IPS-20b (cell line): Measurements from ENCODE around the gene FBXL7.

Source experiments
- H3K27ac ChIP-seq: one replicate; pipeline ENCODE4 v1.5.1; 2013; ENCODE audit warnings: low read length
- H3K27me3 ChIP-seq: 2 replicates; pipeline ENCODE4 v1.6.1; 2013; ENCODE audit warnings: mild to moderate bottlenecking, low read length, inconsistent platforms; ENCODE audit not compliant: insufficient read depth
- H3K36me3 ChIP-seq: 2 replicates; pipeline ENCODE4 v1.6.1; 2013; ENCODE audit warnings: low read depth, mild to moderate bottlenecking, inconsistent platforms, low read length, moderate library complexity; ENCODE audit not compliant: insufficient read depth
- H3K4me1 ChIP-seq: 2 replicates; pipeline ENCODE4 v1.6.1; 2013; ENCODE audit warnings: mild to moderate bottlenecking, control low read depth, inconsistent platforms, low read length, moderate library complexity; ENCODE audit not compliant: insufficient read depth
- H3K4me3 ChIP-seq: 2 replicates; pipeline ENCODE4 v1.5.1; 2013; ENCODE audit warnings: mild to moderate bottlenecking, low read length, inconsistent platforms
- H3K9ac ChIP-seq: 2 replicates; pipeline ENCODE4 v1.6.1; 2013; ENCODE audit warnings: low read depth, mild to moderate bottlenecking, inconsistent platforms, low read length, moderate library complexity
- H3K9me3 ChIP-seq: 2 replicates; pipeline ENCODE4 v1.6.1; 2013; ENCODE audit warnings: mild to moderate bottlenecking, low read depth, low read length, inconsistent platforms; ENCODE audit not compliant: insufficient read depth

The FBXL7 gene

GRCh38 chr5:15786326-15786725 lies 286.3 kb downstream of the FBXL7 start:
- Histone ChIP-seq H3K27ac (no peak overlapping the region), H3K9me3 (no peaks in the 10 kb centered on the region), H3K9ac (no peak overlapping the region), H3K4me1 (0 out of 2 replicates have a peak, but pooled peaks cover 6% of the 10 kb centered on the region), H3K27me3 (no peaks in the 10 kb centered on the region), H3K4me3 (no peak overlapping the region), H3K36me3 (no peaks in the 10 kb centered on the region)

GRCh38 chr5:15786884-15787283 lies 286.9 kb downstream of the FBXL7 start:
- no peak overlapping the region for H3K27ac ChIP-seq
- H3K36me3 ChIP-seq: no peaks in the 10 kb centered on the region
- no peak overlapping the region for H3K9ac ChIP-seq
- H3K9me3 ChIP-seq: no peaks in the 10 kb centered on the region
- H3K4me3 ChIP-seq: no peak overlapping the region
- no peaks in the 10 kb centered on the region for H3K27me3 ChIP-seq
- H3K4me1 ChIP-seq: 0 out of 2 replicates have a peak, but pooled peaks cover 6% of the 10 kb centered on the region

GRCh38 chr5:15787681-15788080 lies 287.7 kb downstream of the FBXL7 start:
- no peaks in the 10 kb centered on the region for H3K9me3 ChIP-seq
- no peaks in the 10 kb centered on the region for H3K27me3 ChIP-seq
- no peak overlapping the region for H3K9ac ChIP-seq
- H3K4me1 ChIP-seq: 0 out of 2 replicates have a peak, but pooled peaks cover 6% of the 10 kb centered on the region
- no peak overlapping the region for H3K4me3 ChIP-seq
- H3K27ac ChIP-seq: no peak overlapping the region
- H3K36me3 ChIP-seq: no peaks in the 10 kb centered on the region

GRCh38 chr5:15789642-15790041 lies 289.7 kb downstream of the FBXL7 start:
- no peak overlapping the region for H3K9ac ChIP-seq
- H3K4me1 ChIP-seq: peaks cover 16% of the 10 kb centered on the region; the same call in 1 of the 2 replicates
- no peaks in the 10 kb centered on the region for H3K9me3 ChIP-seq
- H3K27ac ChIP-seq: no peak overlapping the region
- no peak overlapping the region for H3K4me3 ChIP-seq
- H3K27me3 ChIP-seq: no peaks in the 10 kb centered on the region
- H3K36me3 ChIP-seq: no peaks in the 10 kb centered on the region

- no peaks in the 10 kb centered on the region for H3K36me3 ChIP-seq
- H3K27ac ChIP-seq: no peak overlapping the region
- H3K27me3 ChIP-seq: no peaks in the 10 kb centered on the region
- no peaks in the 10 kb centered on the region for H3K9me3 ChIP-seq
- peaks cover 24% of the 10 kb centered on the region; the same call in 1 of the 2 replicates for H3K4me1 ChIP-seq
- H3K9ac ChIP-seq: no peak overlapping the region
- no peak overlapping the region for H3K4me3 ChIP-seq
Observed at GRCh38 chr5:15790446-15791018, 290.6 kb downstream of the FBXL7 start.

- no peaks in the 10 kb centered on the region for H3K27me3 ChIP-seq
- H3K9ac ChIP-seq: no peak overlapping the region
- peaks cover 24% of the 10 kb centered on the region; the same call in 1 of the 2 replicates for H3K4me1 ChIP-seq
- H3K36me3 ChIP-seq: no peaks in the 10 kb centered on the region
- H3K9me3 ChIP-seq: no peaks in the 10 kb centered on the region
- H3K4me3 ChIP-seq: no peak overlapping the region
- H3K27ac ChIP-seq: no peak overlapping the region
Observed at GRCh38 chr5:15791274-15791673, 291.3 kb downstream of the FBXL7 start.

GRCh38 chr5:15791859-15792258 lies 291.9 kb downstream of the FBXL7 start:
- no peaks in the 10 kb centered on the region for H3K36me3 ChIP-seq
- H3K4me3 ChIP-seq: no peak overlapping the region
- peaks cover 24% of the 10 kb centered on the region; the same call in 1 of the 2 replicates for H3K4me1 ChIP-seq
- no peak overlapping the region for H3K9ac ChIP-seq
- no peaks in the 10 kb centered on the region for H3K27me3 ChIP-seq
- H3K27ac ChIP-seq: no peak overlapping the region
- H3K9me3 ChIP-seq: no peaks in the 10 kb centered on the region

- Histone ChIP-seq H3K36me3 (no peaks in the 10 kb centered on the region), H3K27ac (no peak overlapping the region), H3K9me3 (no peaks in the 10 kb centered on the region), H3K4me1 (peaks cover 24% of the 10 kb centered on the region; the same call in 1 of the 2 replicates), H3K27me3 (no peaks in the 10 kb centered on the region), H3K9ac (peak overlapping the region; percentile 31; the same call in 1 of the 2 replicates), H3K4me3 (no peak overlapping the region)
Observed at GRCh38 chr5:15794052-15794985, 294.3 kb downstream of the FBXL7 start.

GRCh38 chr5:15796096-15796495 lies 296.1 kb downstream of the FBXL7 start:
- Histone ChIP-seq H3K9me3 (no peaks in the 10 kb centered on the region), H3K4me3 (no peak overlapping the region), H3K36me3 (no peaks in the 10 kb centered on the region), H3K27ac (peak overlapping the region; percentile 20), H3K9ac (no peak overlapping the region), H3K4me1 (peaks cover 18% of the 10 kb centered on the region; the same call in 1 of the 2 replicates), H3K27me3 (no peaks in the 10 kb centered on the region)

GRCh38 chr5:15796557-15796956 lies 296.6 kb downstream of the FBXL7 start:
- no peaks in the 10 kb centered on the region for H3K36me3 ChIP-seq

GRCh38 chr5:15797116-15797515 lies 297.1 kb downstream of the FBXL7 start:
- peaks cover 18% of the 10 kb centered on the region; the same call in 1 of the 2 replicates for H3K4me1 ChIP-seq
- H3K4me3 ChIP-seq: no peak overlapping the region
- H3K9me3 ChIP-seq: no peaks in the 10 kb centered on the region
- H3K27ac ChIP-seq: no peak overlapping the region
- H3K36me3 ChIP-seq: no peaks in the 10 kb centered on the region
- H3K9ac ChIP-seq: no peak overlapping the region
- H3K27me3 ChIP-seq: no peaks in the 10 kb centered on the region

More at GRCh38 chr5:15796557-15796956, 296.6 kb downstream of the FBXL7 start:
- Histone ChIP-seq H3K9ac (no peak overlapping the region), H3K27ac (no peak overlapping the region), H3K9me3 (no peaks in the 10 kb centered on the region), H3K4me3 (no peak overlapping the region), H3K27me3 (no peaks in the 10 kb centered on the region), H3K4me1 (peaks cover 18% of the 10 kb centered on the region; the same call in 1 of the 2 replicates)
